HCT116 (cell line): ENCODE data around the gene BDNF. TPM values are rescaled to one million over a fixed set of nuclear protein-coding genes. Genes with fewer than 3 reads are reported as not detected.

ENCODE experiments used
- ATAC-seq: fragments of 200-7000 bp; cut with Tn5 transposase; 2 replicates; pipeline ENCODE4 v1.9.1; 2020; ENCODE audit warnings: mild to moderate bottlenecking, moderate library complexity
- BruUV-seq: library from RNA; stranded (reverse); fragments of 400-500 nt; replicated peaks from 2 replicates; lab custom pipeline; 2021; lab: Mats Ljungman, UMichigan
- CTCF ChIA-PET: fragments of 300-600 bp; sonication (Branson Sonifier 250); formaldehyde crosslinking; loops from one replicate; lab custom pipeline; 2021; ENCODE audit warnings: antibody characterized with exemption; lab: Charles Lee
- POLR2A ChIA-PET: fragments of 300-600, 350-600 bp; sonication (Branson Sonifier 250); formaldehyde crosslinking; loops from one replicate; lab custom pipeline; 2021; ENCODE audit warnings: antibody characterized with exemption; lab: Charles Lee
- RAD21 ChIA-PET, 2 experiments: fragments of 300-600 bp; sonication (Branson Sonifier 250); formaldehyde crosslinking; loops; one replicate each; lab custom pipeline; 2023; ENCODE audit warnings: low total read pairs in 2 of 2; ENCODE audit not compliant: uncharacterized antibody in 2 of 2, unreplicated experiment in 2 of 2, low non-redundant PET in 1 of 2; lab: Charles Lee
- DNase-seq: peaks from one replicate; pipeline ENCODE4 v3.0.0-alpha.2; 2010; ENCODE audit warnings: low read depth, low spot score
- H2AFZ ChIP-seq: fragments of 200-600 bp; shearing (Covaris generic), sonication (generic); 2 replicates; pipeline ENCODE4 v1.6.1; 2017; ENCODE audit warnings: low read depth, mixed run types, mixed read lengths, antibody characterized with exemption, low read length; ENCODE audit not compliant: poor library complexity, severe bottlenecking
- H3K27ac ChIP-seq: 2 replicates; pipeline ENCODE4 v1.5.1; 2012; ENCODE audit warnings: low read depth, low read length
- H3K27me3 ChIP-seq: fragments of 200-600 bp; sonication (generic); 2 replicates; pipeline ENCODE4 v1.6.1; 2016; ENCODE audit warnings: mixed run types, low read length, mixed read lengths; ENCODE audit not compliant: insufficient read depth
- H3K36me3 ChIP-seq, 2 experiments: fragments of 200-500 bp in 1 of 2; fragments of 200-600 bp in 1 of 2; sonication (Bioruptor generic) in 1 of 2; sonication (generic) in 1 of 2; 2 replicates each; pipeline versions ENCODE4 v1.5.1 to v1.6.1; 2014 to 2016; ENCODE audit warnings: low read length in 2 of 2, inconsistent platforms in 1 of 2, mixed read lengths in 1 of 2, mixed run types in 1 of 2; ENCODE audit not compliant: insufficient read depth in 2 of 2, control insufficient read depth in 1 of 2
- H3K4me1 ChIP-seq, 2 experiments: fragments of 200-600 bp in 1 of 2; sonication (generic) in 1 of 2; 2 replicates each; pipeline versions ENCODE4 v1.5.1 to v1.6.1; 2012 to 2017; ENCODE audit warnings: low read length in 2 of 2, inconsistent platforms in 1 of 2, mild to moderate bottlenecking in 1 of 2, mixed read lengths in 1 of 2, mixed run types in 1 of 2, moderate library complexity in 1 of 2; ENCODE audit not compliant: insufficient read depth in 2 of 2, control insufficient read depth in 1 of 2
- H3K4me2 ChIP-seq: fragments of 200-600 bp; sonication (generic); 2 replicates; pipeline ENCODE4 v1.6.1; 2017; ENCODE audit warnings: mixed run types, low read length, mixed read lengths
- H3K4me3 ChIP-seq, 2 experiments: fragments of 200-600 bp in 1 of 2; sonication (generic) in 1 of 2; replicated peaks in 1 of 2; 2 replicates each; pipeline ENCODE4 v1.5.1; 2011 to 2016; ENCODE audit warnings: low read length in 2 of 2, control low read depth in 1 of 2, low read depth in 1 of 2, mild to moderate bottlenecking in 1 of 2, mixed read lengths in 1 of 2, mixed run types in 1 of 2
- H3K79me2 ChIP-seq: fragments of 200-600 bp; sonication (generic); 2 replicates; pipeline ENCODE4 v1.6.1; 2017; ENCODE audit warnings: mild to moderate bottlenecking, mixed run types, low read length, moderate library complexity, mixed read lengths; ENCODE audit not compliant: insufficient read depth
- H3K9ac ChIP-seq: fragments of 200-600 bp; sonication (generic); 2 replicates; pipeline ENCODE4 v1.6.1; 2016; ENCODE audit warnings: low read length, mixed read lengths
- H3K9me2 ChIP-seq: fragments of 200-600 bp; sonication (generic), shearing (Covaris generic); 2 replicates; pipeline ENCODE4 v1.6.1; 2017; ENCODE audit warnings: mixed run types, mild to moderate bottlenecking, moderate library complexity; ENCODE audit not compliant: insufficient read depth
- H3K9me3 ChIP-seq, 2 experiments: fragments of 200-500 bp in 1 of 2; fragments of 200-600 bp in 1 of 2; sonication (Bioruptor generic) in 1 of 2; sonication (generic) in 1 of 2; 2 replicates each; pipeline ENCODE4 v1.6.1; 2014 to 2017; ENCODE audit warnings: low read length in 2 of 2, mixed read lengths in 2 of 2, inconsistent platforms in 1 of 2, low read depth in 1 of 2, mild to moderate bottlenecking in 1 of 2, mixed run types in 1 of 2, moderate library complexity in 1 of 2; ENCODE audit not compliant: control insufficient read depth in 1 of 2, insufficient read depth in 1 of 2
- H4K20me1 ChIP-seq: fragments of 200-600 bp; sonication (generic), shearing (Covaris generic); 2 replicates; pipeline ENCODE4 v1.6.1; 2017; ENCODE audit warnings: mixed run types, mild to moderate bottlenecking, moderate library complexity; ENCODE audit not compliant: insufficient read depth
- CTCF ChIP-seq, 3 experiments: fragments of 200-600 bp in 1 of 3; sonication (generic) in 1 of 3; IDR thresholded peaks in 2 of 3; conservative IDR thresholded peaks in 1 of 3; 2 replicates each; pipeline ENCODE4 v1.5.1; 2012 to 2017; ENCODE audit warnings: low read depth in 2 of 3, low read length in 2 of 3, antibody characterized with exemption in 1 of 3, borderline replicate concordance in 1 of 3, control low read depth in 1 of 3, mild to moderate bottlenecking in 1 of 3, mixed read lengths in 1 of 3, mixed run types in 1 of 3, moderate library complexity in 1 of 3; ENCODE audit not compliant: insufficient read depth in 1 of 3
- EZH2 ChIP-seq: fragments of 200-600 bp; sonication (generic); IDR thresholded peaks from 2 replicates; pipeline ENCODE4 v1.6.1; 2017; ENCODE audit warnings: antibody characterized with exemption, mixed run types
- EZH2phosphoT487 ChIP-seq: fragments of 200-600 bp; IDR thresholded peaks from 2 replicates; pipeline ENCODE4 v1.6.1; 2018; ENCODE audit warnings: antibody characterized with exemption, borderline replicate concordance
- FOSL1 ChIP-seq: IDR thresholded peaks from 2 replicates; pipeline ENCODE4 v1.6.1; 2012; ENCODE audit warnings: low read depth
- POLR2A ChIP-seq: IDR thresholded peaks from 2 replicates; pipeline ENCODE4 v1.7.0; 2011; ENCODE audit warnings: borderline replicate concordance; ENCODE audit not compliant: insufficient read depth, insufficient read length; ENCODE audit errors: extremely low read depth
- POLR2AphosphoS5 ChIP-seq: IDR thresholded peaks from 2 replicates; pipeline ENCODE4 v1.6.1; 2011; ENCODE audit warnings: mild to moderate bottlenecking, low read depth, low read length, moderate library complexity
- RAD21 ChIP-seq: IDR thresholded peaks from 2 replicates; pipeline ENCODE4 v1.6.1; 2012; ENCODE audit warnings: low read depth, mild to moderate bottlenecking
- SIN3A ChIP-seq: IDR thresholded peaks from 2 replicates; pipeline ENCODE4 v1.6.1; 2012; ENCODE audit warnings: low read depth
- SP1 ChIP-seq: IDR thresholded peaks from 2 replicates; pipeline ENCODE4 v1.6.1; 2012; ENCODE audit warnings: low read depth
- SRF ChIP-seq: IDR thresholded peaks from 2 replicates; pipeline ENCODE4 v1.6.1; 2012; ENCODE audit warnings: low read depth
- ZBTB33 ChIP-seq: IDR thresholded peaks from 2 replicates; pipeline ENCODE4 v1.6.1; 2011; ENCODE audit warnings: mild to moderate bottlenecking, low read length, moderate library complexity; ENCODE audit not compliant: insufficient replicate concordance; ENCODE audit errors: extremely low read depth
- ZNF274 ChIP-seq: fragments of 200-500 bp; sonication (Bioruptor generic); IDR thresholded peaks from 2 replicates; pipeline ENCODE4 v1.6.1; 2014; ENCODE audit warnings: mild to moderate bottlenecking, low read depth, low read length, inconsistent platforms
- intact Hi-C: fragments of 100-400 bp; cut with micrococcal nuclease; formaldehyde crosslinking; loops from 2 replicates; pipeline ENCODE4 v1.10.0; 2022
- total RNA-seq: library from RNA; stranded (reverse); gene quantifications from one replicate; pipeline ENCODE4 v1.2.1, GENCODE V29; 2021; ENCODE audit not compliant: unreplicated experiment
- TF ChIP-seq, protein P1 (sequence below): IDR thresholded peaks from 2 replicates; pipeline ENCODE4 v1.6.1; 2012

Gene BDNF
- total RNA-seq, 1 experiment from 2014 or later: 22.0 TPM

GRCh38 chr11:27699242-27699925 is 871 bp downstream of the BDNF start:
- peaks cover 15% of the 10 kb centered on the region; the same call in 1 of the 2 replicates for H4K20me1 ChIP-seq
- H3K79me2 ChIP-seq: peaks cover 69% of the 10 kb centered on the region
- intact Hi-C loops: loop anchor here (1.0 to 10.0 kb wide), 9 partner anchors 643 to 1735 kb away; no protein-coding TSS in a partner anchor
- BruUV-seq: no TSS peak
- CTCF ChIA-PET: interaction anchor here (0.6 to 5.0 kb wide), 18 partner anchors 10 to 1635 kb away, joined by 3 to 69 read pairs (median 7); no protein-coding TSS in a partner anchor
- H3K9me3 ChIP-seq: no peaks in the 10 kb centered on the region
- 0 out of 4 replicates have a peak, but pooled peaks cover 0 to 5% of the 10 kb centered on the region in 2 experiments for H3K36me3 ChIP-seq
- H3K9me2 ChIP-seq: no peaks in the 10 kb centered on the region
- POLR2A ChIA-PET: interaction anchor here (0.8 to 2.5 kb wide), 6 partner anchors 235 to 1460 kb away, joined by 3 to 9 read pairs (median 3); no protein-coding TSS in a partner anchor
- RAD21 ChIA-PET: interaction anchor here (0.6 to 3.1 kb wide), 15 partner anchors 18 to 1630 kb away, joined by 3 to 24 read pairs (median 7); no protein-coding TSS in a partner anchor
- no peak overlapping the region for H2AFZ ChIP-seq
- no peaks in the 10 kb centered on the region for H3K27me3 ChIP-seq
- no peak for TF ChIP-seq POLR2A
- H3K4me2 ChIP-seq: peak overlapping the region; percentile 91
- ATAC-seq (peak; percentile 15), DNase-seq (no peak)
- peak overlapping the region; percentile 86 for H3K27ac ChIP-seq
- H3K4me1 ChIP-seq: peaks cover 44 to 58% of the 10 kb centered on the region in 2 experiments
- peak overlapping the region; percentile 69 to 86 for H3K4me3 ChIP-seq
- peak overlapping the region; percentile 77 for H3K9ac ChIP-seq

- Histone ChIP-seq H3K9ac (peak overlapping the region; percentile 77), H3K4me1 (peaks cover 42 to 58% of the 10 kb centered on the region in 2 experiments), H3K4me3 (peak overlapping the region; percentile 69 to 86), H3K27ac (peak overlapping the region; percentile 86), H3K9me3 (no peaks in the 10 kb centered on the region), H3K36me3 (0 out of 4 replicates have a peak, but pooled peaks cover 0 to 5% of the 10 kb centered on the region in 2 experiments), H2AFZ (peak overlapping the region; percentile 11), H3K4me2 (peak overlapping the region; percentile 91), H3K79me2 (peaks cover 74% of the 10 kb centered on the region), H4K20me1 (peaks cover 17% of the 10 kb centered on the region; the same call in 1 of the 2 replicates), H3K27me3 (no peaks in the 10 kb centered on the region), H3K9me2 (no peaks in the 10 kb centered on the region)
- no TSS peak for BruUV-seq
- intact Hi-C loops: loop anchor here (1.0 to 10.0 kb wide), 9 partner anchors 644 to 1736 kb away; no protein-coding TSS in a partner anchor
- ATAC-seq (peak; percentile 70), DNase-seq (peak; percentile 82)
- TF ChIP-seq SIN3A (no peak), EZH2 (no peak), FOSL1 (no peak), ZNF274 (no peak), CTCF (IDR thresholded peaks at IDR 0.05 in 2 of 3, conservative IDR thresholded peaks at IDR 0.05 in 1 of 3; ENCODE audit: borderline replicate concordance in 1 of 3, insufficient read depth in 1 of 3, low read depth in 2 of 3, low read length in 2 of 3) (peak; percentile 54 to 80 (median 78); a peak in 5 of 6 replicates), POLR2A (no peak), SP1 (no peak), RAD21 (peak; percentile 79), POLR2AphosphoS5 (peak; percentile 51; the same call in 1 of the 2 replicates), ZBTB33 (no peak), SRF (no peak), EZH2phosphoT487 (no peak)
- TF ChIP-seq, protein P1, sequence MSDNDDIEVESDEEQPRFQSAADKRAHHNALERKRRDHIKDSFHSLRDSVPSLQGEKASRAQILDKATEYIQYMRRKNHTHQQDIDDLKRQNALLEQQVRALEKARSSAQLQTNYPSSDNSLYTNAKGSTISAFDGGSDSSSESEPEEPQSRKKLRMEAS: no peak
- ChIA-PET POLR2A (interaction anchor here (0.8 to 1.0 kb wide), 4 partner anchors 444 to 1460 kb away, joined by 3 read pairs; no protein-coding TSS in a partner anchor), RAD21 (interaction anchor here (0.6 to 3.1 kb wide), 14 partner anchors 19 to 1630 kb away, joined by 3 to 24 read pairs (median 7); no protein-coding TSS in a partner anchor), CTCF (interaction anchor here (0.6 to 5.0 kb wide), 21 partner anchors 10 to 1635 kb away, joined by 3 to 69 read pairs (median 4); partner anchors contain the start of genes KIF18A and METTL15)
These were observed 1.4 kb downstream of the BDNF start for GRCh38 chr11:27698872-27699241.
